Astrocyte of the spinal cord (primary cell): ENCODE data around the gene ADGRD2.

Experiments
- DNase-seq: peaks from one replicate; pipeline ENCODE4 v3.0.0; 2011; ENCODE audit warnings: low read depth, low spot score
- H3K4me3 ChIP-seq: 2 replicates; pipeline ENCODE4 v1.5.1; 2011; ENCODE audit warnings: low read depth, mild to moderate bottlenecking, low read length, moderate library complexity
- in situ Hi-C: cut with HindIII; loops from 2 replicates; pipeline ENCODE4 v1.10.0; 2017; ENCODE audit warnings: low sequenced_read_pairs
- TF ChIP-seq, protein P1 (sequence below): IDR thresholded peaks from 2 replicates; pipeline ENCODE4 v1.5.1; 2012; ENCODE audit warnings: low read depth, mild to moderate bottlenecking, low read length, inconsistent platforms

The ADGRD2 gene

DNA sequence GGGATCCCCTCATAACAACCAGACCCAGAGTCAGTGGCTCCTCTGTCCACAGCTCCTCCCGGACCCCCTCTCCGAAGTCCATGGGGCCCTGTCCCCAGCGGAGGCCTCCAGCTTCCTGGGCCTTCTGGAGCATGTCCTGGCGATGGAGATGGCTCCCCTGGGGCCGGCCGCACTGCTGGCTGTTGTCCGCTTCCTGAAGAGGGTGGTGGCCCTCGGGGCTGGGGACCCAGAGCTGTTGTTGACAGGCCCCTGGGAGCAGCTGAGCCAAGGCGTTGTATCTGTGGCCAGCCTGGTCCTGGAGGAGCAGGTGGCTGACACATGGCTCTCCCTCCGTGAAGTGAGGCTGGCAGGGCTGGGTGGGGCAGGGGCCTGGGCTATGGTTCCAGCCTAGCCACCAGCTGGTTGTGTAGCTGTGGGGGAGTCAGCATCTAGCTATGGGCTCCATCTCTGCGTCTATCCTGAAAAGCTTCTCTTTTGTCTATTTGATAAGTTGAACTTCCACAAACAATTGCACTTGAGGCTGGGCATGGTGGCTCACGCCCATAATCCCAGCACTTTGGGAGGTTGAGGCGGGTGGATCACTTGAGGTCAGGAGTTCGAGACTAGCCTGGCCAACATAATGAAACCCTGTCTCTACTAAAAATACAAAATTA is 4.7 kb downstream of the ADGRD2 start:
- TF ChIP-seq, protein P1, sequence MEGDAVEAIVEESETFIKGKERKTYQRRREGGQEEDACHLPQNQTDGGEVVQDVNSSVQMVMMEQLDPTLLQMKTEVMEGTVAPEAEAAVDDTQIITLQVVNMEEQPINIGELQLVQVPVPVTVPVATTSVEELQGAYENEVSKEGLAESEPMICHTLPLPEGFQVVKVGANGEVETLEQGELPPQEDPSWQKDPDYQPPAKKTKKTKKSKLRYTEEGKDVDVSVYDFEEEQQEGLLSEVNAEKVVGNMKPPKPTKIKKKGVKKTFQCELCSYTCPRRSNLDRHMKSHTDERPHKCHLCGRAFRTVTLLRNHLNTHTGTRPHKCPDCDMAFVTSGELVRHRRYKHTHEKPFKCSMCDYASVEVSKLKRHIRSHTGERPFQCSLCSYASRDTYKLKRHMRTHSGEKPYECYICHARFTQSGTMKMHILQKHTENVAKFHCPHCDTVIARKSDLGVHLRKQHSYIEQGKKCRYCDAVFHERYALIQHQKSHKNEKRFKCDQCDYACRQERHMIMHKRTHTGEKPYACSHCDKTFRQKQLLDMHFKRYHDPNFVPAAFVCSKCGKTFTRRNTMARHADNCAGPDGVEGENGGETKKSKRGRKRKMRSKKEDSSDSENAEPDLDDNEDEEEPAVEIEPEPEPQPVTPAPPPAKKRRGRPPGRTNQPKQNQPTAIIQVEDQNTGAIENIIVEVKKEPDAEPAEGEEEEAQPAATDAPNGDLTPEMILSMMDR: no peak
- H3K4me3 ChIP-seq: no peak overlapping the region
- no peak for DNase-seq
- in situ Hi-C loops: no loop called here

- TF ChIP-seq, protein P1: no peak
- no peak for DNase-seq
- H3K4me3 ChIP-seq: no peak overlapping the region
- in situ Hi-C loops: no loop called here
Measured at GRCh38 chr9:124455820-124456219, 5.6 kb downstream of the ADGRD2 start.

DNA sequence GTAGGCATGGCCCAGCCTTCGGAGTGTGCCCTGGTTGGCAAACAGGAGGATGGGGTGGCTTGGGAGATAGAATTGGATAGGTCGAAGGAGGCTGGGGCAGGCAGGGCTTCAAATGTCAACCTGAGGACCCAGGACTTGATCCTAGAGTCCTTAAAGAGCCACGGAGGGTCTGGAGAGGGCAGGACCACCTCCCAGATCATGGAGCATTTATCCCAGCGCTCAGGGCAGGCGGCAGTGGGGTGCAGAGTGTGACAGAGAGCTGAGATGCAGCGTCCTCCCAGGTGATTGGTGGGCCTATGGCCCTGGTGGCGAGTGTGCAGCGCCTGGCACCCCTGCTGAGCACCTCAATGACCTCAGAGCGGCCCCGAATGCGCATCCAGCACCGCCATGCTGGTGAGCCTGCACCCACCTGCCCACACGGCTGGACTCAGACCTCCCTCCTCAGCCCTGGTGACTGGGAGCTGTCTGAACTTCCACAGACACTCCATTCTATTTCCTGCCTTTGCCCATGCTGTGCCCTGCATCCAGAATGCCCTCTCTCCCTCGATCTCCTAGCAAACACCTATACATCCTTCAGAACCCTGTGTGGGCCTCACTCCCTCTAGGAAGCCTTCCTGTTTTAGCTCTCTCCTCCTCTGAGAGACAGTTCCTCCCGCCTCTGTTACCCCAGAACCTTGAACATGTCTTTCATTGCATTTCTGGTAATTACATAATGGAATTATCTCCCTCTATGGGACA is 6.3 kb downstream of the ADGRD2 start:
- TF ChIP-seq, protein P1: no peak
- in situ Hi-C loops: no loop called here
- no peak for DNase-seq
- no peak overlapping the region for H3K4me3 ChIP-seq

GRCh38 chr9:124457079-124457886 is 7.0 kb downstream of the ADGRD2 start:
- TF ChIP-seq, protein P1: no peak
- H3K4me3 ChIP-seq: no peak overlapping the region
- in situ Hi-C loops: no loop called here
- DNase-seq: no peak

- TF ChIP-seq, protein P1: no peak
- in situ Hi-C loops: no loop called here
- H3K4me3 ChIP-seq: no peak overlapping the region
- no peak for DNase-seq
Measured at GRCh38 chr9:124457887-124458431, 7.7 kb downstream of the ADGRD2 start.

DNA sequence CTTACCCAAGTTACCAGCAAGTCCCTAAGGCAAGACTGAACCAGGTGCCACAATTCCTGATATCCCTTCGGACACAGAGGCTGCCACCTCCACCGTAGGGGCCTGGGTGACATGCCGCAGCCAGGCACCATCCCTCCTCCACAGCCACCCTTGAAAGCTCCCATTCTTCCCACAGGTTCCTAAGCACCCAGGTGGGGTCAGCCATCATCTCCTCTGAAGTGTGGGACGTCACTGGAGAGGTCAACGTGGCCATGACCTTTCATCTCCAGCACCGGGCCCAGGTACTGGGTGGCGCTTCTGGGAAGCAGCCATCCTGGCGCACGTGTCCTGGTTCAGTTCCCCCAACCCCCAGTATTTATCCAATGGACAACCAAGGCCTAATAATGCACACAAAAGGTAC is 8.2 kb downstream of the ADGRD2 start:
- H3K4me3 ChIP-seq: no peak overlapping the region
- in situ Hi-C loops: no loop called here
- TF ChIP-seq, protein P1: no peak
- no peak for DNase-seq
